Neural crest cell (in vitro differentiated cells): Measurements from ENCODE around the gene HNRNPC. TPM values are rescaled to one million over a fixed set of nuclear protein-coding genes. Genes with fewer than 3 reads are reported as not detected.
A peak's percentile ranks its signal among the peaks of the same experiment; 100 is the strongest.
"Not testable (repeated sequence)": the region's sequence is repeated elsewhere in the genome, so short reads cannot be mapped to it uniquely, and the experiment has no call there.

Source experiments
- DNase-seq: peaks from one replicate; pipeline ENCODE4 v3.0.0; 2021; ENCODE audit warnings: low read depth, mixed read lengths, low spot score
- H3K27ac Mint-ChIP-seq: one replicate; pipeline ENCODE4 v1.8.0; 2021; ENCODE audit warnings: mild to moderate bottlenecking, mixed read lengths; ENCODE audit not compliant: unreplicated experiment
- H3K27me3 Mint-ChIP-seq: 2 replicates; pipeline ENCODE4 v1.8.0; 2021; ENCODE audit warnings: low read depth, mild to moderate bottlenecking, mixed read lengths
- H3K36me3 Mint-ChIP-seq: 2 replicates; pipeline ENCODE4 v1.8.0; 2021; ENCODE audit warnings: low read depth, mild to moderate bottlenecking, mixed read lengths
- H3K4me1 Mint-ChIP-seq: 2 replicates; pipeline ENCODE4 v1.8.0; 2021; ENCODE audit warnings: mixed read lengths
- H3K4me3 Mint-ChIP-seq: one replicate; pipeline ENCODE4 v1.8.0; 2021; ENCODE audit warnings: mild to moderate bottlenecking, mixed read lengths
- H3K9me3 Mint-ChIP-seq: 2 replicates; pipeline ENCODE4 v1.8.0; 2021; ENCODE audit warnings: mixed read lengths
- CTCF ChIP-seq: fragments of 200-600 bp; sonication (generic); conservative IDR thresholded peaks from 2 replicates; pipeline ENCODE4 v1.5.0; 2021; ENCODE audit warnings: antibody characterized with exemption, mild to moderate bottlenecking
- total RNA-seq: library from RNA; stranded (reverse); gene quantifications from 2 replicates; pipeline ENCODE4 v1.2.1, GENCODE V29; 2021

The HNRNPC gene
- total RNA-seq, 1 donor from 2014 or later: 993 TPM

DNA sequence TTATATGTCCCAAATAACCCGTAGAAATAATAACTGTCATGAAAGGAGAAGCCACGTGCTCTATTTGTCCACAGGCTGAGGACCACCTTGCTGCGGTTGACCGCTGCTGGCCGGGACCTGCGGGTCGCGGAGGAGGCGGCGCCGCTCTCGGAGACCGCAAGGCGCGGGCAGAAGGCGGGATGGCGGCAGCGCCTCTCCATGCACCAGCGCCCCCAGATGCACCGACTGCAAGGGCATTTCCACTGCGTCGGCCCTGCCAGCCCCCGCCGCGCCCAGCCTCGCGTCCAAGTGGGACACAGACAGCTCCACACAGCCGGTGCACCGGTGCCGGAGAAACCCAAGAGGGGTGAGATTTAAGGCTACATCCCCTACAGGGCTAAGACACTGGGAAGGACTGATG is 31.6 kb upstream of the HNRNPC start:
- Mint-ChIP-seq H3K4me1 (peaks cover 13% of the 10 kb centered on the region), H3K4me3 (no peak overlapping the region), H3K27ac (no peak overlapping the region), H3K27me3 (peaks cover 16% of the 10 kb centered on the region), H3K9me3 (no peaks in the 10 kb centered on the region), H3K36me3 (no peaks in the 10 kb centered on the region)
- peak; percentile 34 for DNase-seq
- TF ChIP-seq CTCF: no peak

DNA sequence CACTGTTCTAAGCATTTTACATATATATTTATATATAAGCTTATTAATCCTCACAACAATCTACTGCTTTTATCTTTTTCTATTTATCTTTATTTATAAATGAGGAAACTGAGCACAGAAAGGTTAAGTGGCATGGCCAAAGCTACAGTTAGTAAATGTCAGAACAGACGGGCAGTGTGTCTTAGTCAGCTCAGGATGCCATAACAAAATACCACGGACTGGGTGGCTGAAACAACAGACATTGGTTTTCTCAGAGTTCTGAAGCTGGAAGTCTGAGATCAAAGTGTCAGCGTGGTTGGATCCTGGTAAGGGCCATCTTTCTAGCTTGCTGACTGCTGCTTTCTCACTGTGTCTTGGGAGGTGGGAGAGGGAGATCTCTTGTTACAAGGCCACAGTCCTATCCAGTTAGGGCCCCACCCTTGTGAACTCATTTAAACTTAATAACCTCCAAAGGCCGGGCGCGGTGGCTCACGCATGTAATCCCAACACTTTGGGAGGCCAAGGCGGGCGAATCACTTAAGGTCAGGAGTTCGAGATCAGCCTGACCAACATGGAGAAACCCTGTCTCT is 30.4 kb upstream of the HNRNPC start:
- no peak overlapping the region for H3K27ac Mint-ChIP-seq
- no peaks in the 10 kb centered on the region for H3K36me3 Mint-ChIP-seq
- no peak for TF ChIP-seq CTCF
- H3K4me3 Mint-ChIP-seq: no peak overlapping the region
- no peaks in the 10 kb centered on the region for H3K9me3 Mint-ChIP-seq
- H3K4me1 Mint-ChIP-seq: peaks cover 13% of the 10 kb centered on the region
- H3K27me3 Mint-ChIP-seq: peaks cover 16% of the 10 kb centered on the region
- no peak for DNase-seq

- no peak for DNase-seq
- peaks cover 16% of the 10 kb centered on the region for H3K27me3 Mint-ChIP-seq
- H3K36me3 Mint-ChIP-seq: no peaks in the 10 kb centered on the region
- no peak overlapping the region for H3K27ac Mint-ChIP-seq
- peaks cover 13% of the 10 kb centered on the region for H3K4me1 Mint-ChIP-seq
- no peak for TF ChIP-seq CTCF
- no peaks in the 10 kb centered on the region for H3K9me3 Mint-ChIP-seq
- no peak overlapping the region for H3K4me3 Mint-ChIP-seq
These were observed 29.1 kb upstream of the HNRNPC start for GRCh38 chr14:21298358-21298757.

DNA sequence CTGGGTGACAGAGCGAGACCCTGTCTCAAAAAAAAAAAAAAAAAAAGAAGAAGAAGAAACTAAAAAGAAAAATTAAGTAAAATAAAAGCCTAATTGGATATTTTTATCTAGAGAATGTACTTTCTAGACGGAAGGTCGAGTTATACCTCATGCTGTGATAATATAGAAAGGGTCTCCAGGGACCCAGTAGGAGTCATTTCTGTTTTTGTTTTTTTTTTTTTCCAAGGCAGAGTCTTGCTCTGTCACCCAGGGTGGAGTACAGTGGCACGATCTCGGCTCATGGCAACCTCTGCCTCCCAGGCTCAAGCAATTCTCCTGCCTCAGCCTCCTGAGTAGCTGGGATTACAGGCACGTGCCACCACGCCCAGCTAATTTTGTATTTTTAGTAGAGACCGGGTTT is 24.8 kb upstream of the HNRNPC start:
- not testable (repeated sequence) for H3K36me3 Mint-ChIP-seq, DNase-seq, H3K27ac Mint-ChIP-seq, H3K9me3 Mint-ChIP-seq, H3K4me1 Mint-ChIP-seq, H3K4me3 Mint-ChIP-seq, H3K27me3 Mint-ChIP-seq

- H3K36me3 Mint-ChIP-seq: no peaks in the 10 kb centered on the region
- H3K4me1 Mint-ChIP-seq: no peaks in the 10 kb centered on the region
- no peaks in the 10 kb centered on the region for H3K27me3 Mint-ChIP-seq
- no peak for TF ChIP-seq CTCF
- no peak overlapping the region for H3K4me3 Mint-ChIP-seq
- DNase-seq: no peak
- H3K27ac Mint-ChIP-seq: no peak overlapping the region
- no peaks in the 10 kb centered on the region for H3K9me3 Mint-ChIP-seq
These were observed 17.9 kb upstream of the HNRNPC start for GRCh38 chr14:21287168-21287567.

DNA sequence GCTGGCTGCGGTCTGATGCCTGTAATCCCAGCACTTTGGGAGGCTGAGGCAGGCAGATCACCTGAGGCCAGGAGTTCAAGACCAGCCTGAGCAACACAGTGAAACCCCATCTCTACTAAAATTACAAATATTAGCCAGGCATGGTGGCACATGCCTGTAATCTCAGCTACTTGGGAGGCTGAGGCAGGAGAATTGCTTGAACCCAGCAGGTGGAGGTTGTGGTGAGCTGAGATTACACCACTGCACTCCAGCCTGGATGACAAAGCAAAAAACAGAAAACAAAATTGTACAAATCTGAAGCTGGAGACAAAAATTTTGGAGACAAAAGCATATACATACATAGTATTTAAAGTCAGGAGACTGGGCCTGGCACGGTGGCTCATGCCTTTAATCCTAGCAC is 17.3 kb upstream of the HNRNPC start:
- not testable (repeated sequence) for H3K27me3 Mint-ChIP-seq, H3K9me3 Mint-ChIP-seq, H3K4me1 Mint-ChIP-seq, H3K4me3 Mint-ChIP-seq, H3K27ac Mint-ChIP-seq, H3K36me3 Mint-ChIP-seq, DNase-seq

GRCh38 chr14:21281917-21282316 is 12.7 kb upstream of the HNRNPC start:
- H3K27me3 Mint-ChIP-seq, H3K4me3 Mint-ChIP-seq, DNase-seq, H3K4me1 Mint-ChIP-seq, H3K36me3 Mint-ChIP-seq, H3K9me3 Mint-ChIP-seq, H3K27ac Mint-ChIP-seq: not testable (repeated sequence)
